ENCODE results near the gene RAB11FIP3.
"Not testable (repeated sequence)": the region's sequence is repeated elsewhere in the genome, so short reads cannot be mapped to it uniquely, and the experiment has no call there.

Gene RAB11FIP3, protein sequence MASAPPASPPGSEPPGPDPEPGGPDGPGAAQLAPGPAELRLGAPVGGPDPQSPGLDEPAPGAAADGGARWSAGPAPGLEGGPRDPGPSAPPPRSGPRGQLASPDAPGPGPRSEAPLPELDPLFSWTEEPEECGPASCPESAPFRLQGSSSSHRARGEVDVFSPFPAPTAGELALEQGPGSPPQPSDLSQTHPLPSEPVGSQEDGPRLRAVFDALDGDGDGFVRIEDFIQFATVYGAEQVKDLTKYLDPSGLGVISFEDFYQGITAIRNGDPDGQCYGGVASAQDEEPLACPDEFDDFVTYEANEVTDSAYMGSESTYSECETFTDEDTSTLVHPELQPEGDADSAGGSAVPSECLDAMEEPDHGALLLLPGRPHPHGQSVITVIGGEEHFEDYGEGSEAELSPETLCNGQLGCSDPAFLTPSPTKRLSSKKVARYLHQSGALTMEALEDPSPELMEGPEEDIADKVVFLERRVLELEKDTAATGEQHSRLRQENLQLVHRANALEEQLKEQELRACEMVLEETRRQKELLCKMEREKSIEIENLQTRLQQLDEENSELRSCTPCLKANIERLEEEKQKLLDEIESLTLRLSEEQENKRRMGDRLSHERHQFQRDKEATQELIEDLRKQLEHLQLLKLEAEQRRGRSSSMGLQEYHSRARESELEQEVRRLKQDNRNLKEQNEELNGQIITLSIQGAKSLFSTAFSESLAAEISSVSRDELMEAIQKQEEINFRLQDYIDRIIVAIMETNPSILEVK

DNA sequence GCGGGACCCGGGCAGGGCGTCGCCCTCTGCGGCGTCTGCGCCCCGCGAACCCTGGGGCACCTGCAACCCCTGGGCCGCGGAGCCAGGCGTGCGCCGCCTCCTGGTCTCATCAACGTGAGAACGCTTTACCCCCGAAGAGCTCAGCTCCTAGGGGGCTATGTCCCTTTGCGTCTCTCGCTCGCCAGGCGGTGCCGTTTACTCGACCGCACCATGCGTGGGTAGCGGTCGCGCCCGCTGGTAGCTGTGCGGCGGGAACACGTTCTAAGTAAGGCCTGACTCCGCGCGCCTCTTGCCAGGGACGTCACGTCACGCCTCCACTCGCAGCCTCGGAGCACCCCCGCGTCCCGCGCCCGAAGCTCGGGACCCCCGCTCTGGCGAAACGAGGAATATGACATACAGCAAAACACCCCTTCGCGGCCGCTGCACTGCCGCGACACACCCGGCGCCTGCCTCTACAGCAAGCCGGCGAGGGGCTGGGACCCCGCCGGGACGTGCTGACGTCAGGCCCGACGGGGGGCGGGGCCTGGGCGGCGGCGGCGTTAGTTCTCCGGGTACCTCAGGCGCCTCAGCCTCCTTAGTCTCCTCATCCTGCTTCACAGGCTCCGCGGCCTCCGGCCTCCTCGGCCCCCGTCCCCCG lies at the start of gene RAB11FIP3:
TSS of gene RAB11FIP3 (plus strand) at position 568 of the 637 bp plus-strand sequence. CDS start 358 bp downstream, outside the sequence.
- DNase-seq = peak; percentile 86 to 88

DNA sequence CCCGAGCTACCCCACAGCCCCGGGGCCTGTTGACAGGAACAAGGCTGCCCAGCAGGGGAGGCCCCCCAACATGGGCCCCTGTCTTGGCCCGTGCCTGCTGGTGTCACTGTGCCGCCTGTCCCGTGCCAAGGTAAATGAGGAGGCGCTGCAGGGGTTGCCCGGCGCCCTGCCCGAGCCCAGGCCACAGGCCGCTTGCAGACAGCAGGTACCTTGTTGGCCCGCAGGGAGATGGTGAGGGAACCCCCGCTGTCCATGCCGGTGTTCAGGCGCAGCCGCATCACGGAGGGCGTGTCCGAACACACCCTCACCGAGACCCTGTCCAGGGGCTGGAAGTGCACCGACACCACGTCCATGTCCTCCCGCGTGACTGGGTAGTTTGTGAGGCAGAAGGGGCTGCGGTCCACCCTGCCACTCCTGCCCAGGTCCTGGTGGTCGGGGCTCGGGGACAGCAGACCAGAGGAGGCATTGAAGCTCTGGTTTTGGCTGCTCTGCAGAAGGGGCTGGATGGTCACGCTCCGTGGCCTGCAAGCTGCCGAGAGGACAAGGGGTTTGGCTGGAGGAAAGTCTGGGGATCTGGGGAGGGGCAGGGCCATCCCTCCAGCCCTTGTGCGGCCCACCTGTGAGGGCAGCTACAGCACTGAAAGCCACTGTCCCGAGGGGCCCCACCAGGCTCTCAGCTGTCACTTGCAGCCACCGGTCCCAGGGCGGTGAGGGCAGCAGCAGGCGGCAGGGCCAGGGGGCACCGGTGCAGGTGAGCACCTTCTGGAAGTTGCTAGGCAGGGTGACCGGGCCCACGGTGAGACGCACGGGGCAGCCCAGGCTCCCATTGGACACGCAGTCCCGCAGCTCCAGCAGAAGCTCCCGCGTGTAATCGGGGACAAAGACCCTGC lies 49.3 kb upstream of the RAB11FIP3 start:
- DNase-seq = no peak

DNA sequence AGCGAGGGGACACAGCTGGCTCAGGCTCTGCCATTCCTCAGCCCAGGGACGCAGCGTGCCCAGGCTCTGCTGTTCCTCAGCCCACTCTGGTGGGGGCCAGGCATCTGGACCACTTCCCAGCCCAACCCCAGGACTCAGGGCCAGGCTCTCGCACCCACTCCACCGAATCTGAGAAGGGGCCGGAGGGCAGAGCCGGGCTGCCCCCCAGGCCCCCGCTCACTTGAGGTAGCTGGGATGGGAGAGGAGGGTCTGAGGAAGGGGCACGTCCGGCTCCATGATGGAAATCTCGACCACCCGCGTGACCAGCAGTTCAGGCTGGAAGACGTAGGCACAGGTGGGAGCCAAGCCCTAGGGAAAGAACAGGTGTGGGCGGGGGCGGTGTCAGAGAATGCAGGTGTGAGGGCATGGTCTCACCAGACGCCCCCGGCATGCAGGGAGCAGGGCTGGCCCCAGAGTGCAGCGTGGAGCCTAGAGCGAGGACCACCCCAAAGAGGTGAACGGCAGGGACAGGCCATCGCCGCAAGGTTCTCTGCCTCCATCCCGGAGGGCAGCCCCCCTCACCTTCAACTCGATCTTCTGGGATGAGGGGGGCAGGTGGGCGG lies 48.5 kb upstream of the RAB11FIP3 start:
- no peak for DNase-seq

DNA sequence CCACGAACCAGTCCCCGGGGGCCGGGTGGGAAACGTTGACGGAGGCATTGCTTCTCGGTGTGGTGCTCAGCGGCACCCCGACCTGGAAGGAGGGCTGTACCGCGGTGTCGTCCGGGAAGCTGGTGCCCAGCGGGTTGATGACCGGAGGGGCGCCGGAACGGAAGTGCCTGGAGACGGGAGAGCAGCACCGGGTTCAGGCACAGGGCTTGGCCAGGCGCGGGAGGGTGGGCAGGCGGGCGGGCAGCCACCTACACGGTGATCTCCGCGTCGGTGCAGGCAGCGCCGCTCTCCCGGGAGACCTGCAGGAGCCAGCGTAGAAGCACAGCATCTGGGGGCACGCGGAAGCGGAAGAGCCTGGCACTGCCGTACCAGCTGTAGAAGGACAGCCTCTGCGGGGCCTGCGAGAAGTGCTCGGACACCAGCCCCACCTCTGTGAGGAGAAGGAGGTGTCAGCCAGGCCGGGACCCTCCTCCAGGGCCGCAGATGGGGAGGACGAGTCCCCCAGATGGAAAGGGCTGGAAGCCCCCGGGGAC lies 48.0 kb upstream of the RAB11FIP3 start:
- no peak for DNase-seq

DNA sequence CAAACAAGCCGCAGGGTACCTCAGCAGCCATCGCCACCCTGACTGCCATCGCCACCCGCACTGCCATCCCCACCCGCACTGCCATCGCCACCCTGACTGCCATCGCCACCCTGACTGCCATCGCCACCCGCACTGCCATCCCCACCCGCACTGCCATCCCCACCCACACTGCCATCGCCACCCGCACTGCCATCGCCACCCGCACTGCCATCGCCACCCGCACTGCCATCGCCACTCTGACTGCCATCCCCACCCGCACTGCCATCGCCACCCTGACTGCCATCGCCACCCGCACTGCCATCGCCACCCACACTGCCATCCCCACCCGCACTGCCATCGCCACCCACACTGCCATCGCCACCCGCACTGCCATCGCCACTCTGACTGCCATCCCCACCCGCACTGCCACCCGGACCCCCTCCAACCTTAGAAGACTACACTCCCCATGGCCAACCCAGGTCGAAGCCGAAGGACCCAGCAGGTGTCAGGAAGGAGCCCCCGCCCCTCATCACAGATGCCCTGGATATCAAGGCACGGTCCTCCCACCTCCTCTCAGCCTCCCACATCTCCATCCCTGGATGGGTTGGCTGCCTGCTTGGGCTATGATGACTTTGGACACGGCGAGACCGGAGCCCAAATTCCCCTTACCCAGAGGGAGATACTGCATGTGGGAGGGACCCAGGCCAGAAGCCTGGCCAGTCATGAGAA lies 47.2 kb upstream of the RAB11FIP3 start:
- not testable (repeated sequence) for DNase-seq

DNA sequence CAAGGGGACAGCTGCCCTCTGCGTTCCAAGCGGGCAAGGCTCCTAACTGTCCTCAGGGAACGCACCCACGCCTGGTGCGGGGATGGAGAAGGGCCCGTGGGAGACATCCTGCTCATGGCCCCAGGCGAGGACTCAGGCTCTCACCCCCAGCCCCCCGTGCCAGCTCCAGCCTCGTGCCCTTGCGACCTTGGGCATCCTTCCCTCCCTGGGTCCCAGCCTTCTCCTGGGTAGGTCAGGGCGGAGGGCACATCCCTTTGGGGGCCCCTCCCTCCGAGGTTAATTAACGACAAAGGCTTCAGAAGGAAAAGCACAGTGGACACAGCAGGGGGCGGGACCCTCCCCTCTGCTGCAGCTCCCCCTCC lies 46.6 kb upstream of the RAB11FIP3 start:
- no peak for DNase-seq

DNA sequence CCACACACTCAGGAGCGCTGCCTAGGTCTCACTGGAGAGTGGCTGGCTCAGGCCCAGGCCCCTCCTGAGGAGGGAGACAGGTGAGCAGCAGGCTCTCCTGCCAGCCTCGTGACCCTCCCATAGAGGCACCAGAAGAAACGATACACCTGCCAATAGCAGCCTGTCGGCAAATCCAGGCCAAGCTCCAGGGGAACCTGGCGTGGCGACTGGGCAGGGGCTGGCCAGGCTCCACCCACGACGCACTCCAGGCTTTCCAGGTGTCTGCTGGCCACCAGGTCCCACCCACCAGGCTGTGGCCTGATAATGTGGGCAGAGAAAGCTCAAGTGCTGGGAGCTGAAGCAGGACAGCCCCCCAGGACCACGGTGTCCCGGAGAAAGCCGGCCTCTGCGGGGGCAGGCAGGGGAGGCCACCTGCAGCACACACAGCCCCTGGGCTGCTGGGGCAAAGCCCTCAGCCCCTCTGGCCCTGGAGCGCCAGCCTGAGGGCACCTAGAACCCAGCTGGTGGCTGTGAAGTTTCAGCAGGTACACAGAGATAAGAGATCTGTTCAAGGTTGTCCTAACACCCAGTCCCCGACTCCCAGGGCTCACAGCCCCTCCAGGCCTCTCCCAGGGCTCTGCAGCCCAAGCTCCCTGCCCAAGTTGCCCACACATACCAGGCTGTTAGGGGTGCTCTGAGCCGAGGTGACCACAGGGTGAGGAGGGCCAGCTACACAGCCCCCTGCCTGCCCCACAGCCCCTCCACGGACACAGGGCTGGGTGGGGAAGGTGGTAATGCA lies 46.1 kb upstream of the RAB11FIP3 start:
- no peak for DNase-seq

DNA sequence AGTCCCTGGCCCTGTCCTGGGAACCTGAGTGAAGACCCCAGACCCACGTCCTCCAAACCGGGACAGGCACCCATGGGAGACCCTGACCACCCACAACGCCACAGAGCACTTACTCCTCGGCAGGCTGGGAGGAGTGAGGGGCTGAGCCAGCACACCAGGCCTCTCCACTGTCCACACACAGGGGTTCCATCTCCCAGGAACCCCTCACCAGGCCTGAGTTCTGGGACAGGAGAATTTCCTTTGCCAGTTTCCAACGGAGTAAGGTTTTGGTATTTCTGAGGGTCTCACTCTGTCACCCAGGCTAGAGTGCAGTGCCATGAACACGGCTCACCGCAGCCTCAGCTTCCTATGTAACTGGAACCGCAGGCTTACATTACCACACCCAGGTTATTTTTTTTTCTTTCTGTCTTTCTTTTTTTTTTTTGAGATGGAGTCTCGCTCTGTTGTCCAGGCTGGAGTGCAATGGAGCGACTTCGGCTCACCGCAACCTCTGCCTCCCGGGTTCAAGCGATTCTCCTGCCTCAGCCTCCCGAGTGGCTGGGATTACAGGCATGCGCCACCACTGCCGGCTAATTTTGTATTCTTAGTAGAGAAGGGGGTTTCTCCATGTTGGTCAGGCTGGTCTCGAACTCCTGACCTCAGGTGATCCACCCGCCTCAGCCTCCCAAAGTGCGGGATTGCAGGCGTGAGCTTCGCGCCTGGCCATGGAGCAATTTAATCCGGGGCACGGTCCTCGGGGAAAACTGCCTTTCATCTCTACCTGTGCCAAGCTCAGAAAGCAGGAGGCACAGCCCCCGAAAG lies 45.3 kb upstream of the RAB11FIP3 start:
- no peak for DNase-seq

DNA sequence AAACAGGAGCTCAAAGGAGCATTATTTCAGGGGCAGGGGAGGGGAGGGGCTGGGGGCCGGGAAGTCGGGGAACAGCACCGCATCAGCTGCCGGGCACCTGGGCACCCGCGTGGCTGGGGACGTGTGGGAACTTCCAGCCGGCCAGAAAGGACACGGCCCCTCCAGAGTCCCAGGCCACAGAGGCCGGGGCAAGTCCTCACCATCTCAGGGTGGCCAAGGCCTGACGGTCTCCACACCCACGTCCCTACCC lies 44.8 kb upstream of the RAB11FIP3 start:
- DNase-seq = no peak

DNA sequence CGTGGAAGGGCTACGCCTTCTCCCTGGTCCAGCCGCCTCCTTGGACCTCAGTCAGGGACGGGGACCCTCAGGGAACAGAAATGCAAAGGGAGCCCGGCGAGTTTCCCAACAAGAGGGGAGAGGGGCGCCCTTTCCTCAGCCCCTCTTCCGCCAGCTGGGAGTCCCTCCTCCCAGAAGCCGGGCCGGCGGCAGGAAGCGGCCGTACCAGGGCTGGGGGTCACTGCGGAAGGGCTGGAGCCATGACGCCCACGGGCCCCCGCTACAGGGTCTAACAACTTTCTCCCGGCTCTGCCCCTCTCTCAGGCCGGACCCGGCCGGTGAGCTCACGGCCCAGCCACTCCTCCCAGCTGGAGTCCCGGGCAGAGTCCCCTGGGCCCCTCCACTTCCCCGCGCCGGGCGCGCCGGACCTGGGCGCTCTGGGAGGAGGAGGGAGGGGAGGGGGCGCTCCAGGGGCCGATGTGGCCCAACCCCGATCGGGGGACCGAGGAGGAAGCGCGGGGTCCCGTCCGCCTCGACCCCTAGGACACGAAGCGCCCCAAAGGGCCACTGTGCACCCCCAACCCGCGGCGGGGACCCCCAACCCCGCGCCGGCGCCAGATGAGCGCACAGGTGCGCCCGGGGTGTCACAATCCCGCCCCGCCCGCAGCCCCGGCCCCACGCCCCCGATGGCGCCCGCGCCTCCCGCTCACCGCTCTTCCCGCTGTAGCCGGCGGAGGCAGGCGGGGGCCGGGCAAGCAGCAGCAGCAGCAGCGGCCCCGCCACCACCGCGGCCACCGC lies 44.2 kb upstream of the RAB11FIP3 start:
- peak in 1 of 2 experiments; percentile 36 for DNase-seq

DNA sequence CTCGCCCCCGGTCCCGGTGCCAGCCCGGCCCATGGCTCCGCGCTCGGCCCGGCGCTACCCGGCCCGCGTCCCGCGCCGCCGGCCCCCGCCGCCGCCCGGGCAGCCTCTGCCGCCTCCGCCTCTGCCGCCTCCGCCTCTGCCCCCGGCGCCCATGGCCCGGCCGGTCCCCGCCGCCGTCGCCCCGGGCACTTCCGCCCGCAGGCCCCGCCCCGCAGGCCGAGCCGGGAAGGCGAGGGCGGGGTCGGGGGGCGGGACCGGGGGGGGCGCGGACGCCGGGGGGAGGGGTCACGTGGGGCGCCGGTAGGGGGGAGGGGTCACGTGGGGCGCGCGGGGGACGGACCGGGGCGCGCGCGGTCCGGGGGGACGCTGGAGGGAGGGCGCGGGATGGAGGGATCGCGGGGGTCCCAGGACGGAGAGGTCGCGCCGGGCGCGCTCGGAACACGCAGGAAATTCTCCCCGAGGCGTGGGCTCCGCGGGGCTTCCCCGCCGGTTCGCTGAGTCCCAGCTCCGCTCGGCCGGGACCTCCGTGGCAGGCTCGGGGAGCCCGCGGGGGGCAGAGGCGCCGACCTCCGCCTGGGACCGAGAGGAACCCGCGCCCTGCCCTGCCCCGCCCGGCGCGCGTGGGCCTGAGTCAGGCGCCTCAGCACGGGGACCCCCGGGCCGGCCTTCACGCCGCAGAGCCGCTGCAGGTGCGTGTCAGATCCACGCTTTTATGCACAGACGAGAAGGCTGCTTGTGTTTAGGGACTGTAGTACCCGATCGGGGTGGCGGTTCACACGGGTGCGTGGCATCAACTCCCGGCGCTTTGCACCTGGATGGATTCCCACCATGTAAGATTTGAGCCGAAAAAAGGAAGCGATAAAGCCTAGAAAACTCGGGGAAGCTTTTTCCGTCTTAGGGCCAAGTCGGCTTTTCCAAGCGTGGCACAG lies 43.4 kb upstream of the RAB11FIP3 start, which contains the start of gene PGAP6:
TSS of gene PGAP6 (minus strand) at position 190 of the 929 bp plus-strand sequence. CDS start at position 33, 157 bp downstream.
- DNase-seq = peak; percentile 60 to 63

DNA sequence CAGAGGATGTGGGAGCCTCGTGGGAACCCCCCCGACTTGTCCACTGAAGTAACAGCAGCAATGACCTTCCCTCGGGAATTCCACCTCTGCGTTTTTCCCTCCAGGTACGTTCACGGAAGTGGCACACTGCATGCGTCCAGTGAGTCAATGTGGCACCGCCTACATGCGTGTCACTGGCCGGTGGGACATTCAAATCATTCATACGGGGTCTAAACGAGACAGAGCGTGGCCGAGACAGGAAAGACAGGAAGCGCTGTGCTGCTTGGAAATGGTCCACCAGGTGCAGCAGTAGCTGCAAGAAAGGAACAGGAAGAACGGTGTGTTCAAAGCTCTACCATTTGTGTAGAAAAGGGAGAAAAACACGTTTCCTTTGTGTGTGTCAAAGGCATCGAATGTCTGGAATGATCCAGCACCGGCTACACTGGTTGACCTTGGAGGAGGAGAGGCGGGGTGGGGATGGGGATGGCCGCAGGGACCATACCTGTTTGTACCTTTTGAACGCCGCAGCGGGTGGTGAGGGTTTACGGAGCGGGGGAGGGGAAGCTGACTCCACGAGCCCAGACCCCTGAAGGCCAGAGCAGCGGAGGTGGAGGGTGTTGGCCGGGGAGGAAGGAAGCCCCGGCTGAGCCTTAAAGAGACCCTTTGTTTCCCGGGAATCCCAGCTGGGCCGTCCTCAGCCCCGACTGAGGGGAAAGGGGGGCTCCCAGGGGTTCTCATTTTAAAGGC lies 42.0 kb upstream of the RAB11FIP3 start:
- peak; percentile 56 to 68 for DNase-seq

DNA sequence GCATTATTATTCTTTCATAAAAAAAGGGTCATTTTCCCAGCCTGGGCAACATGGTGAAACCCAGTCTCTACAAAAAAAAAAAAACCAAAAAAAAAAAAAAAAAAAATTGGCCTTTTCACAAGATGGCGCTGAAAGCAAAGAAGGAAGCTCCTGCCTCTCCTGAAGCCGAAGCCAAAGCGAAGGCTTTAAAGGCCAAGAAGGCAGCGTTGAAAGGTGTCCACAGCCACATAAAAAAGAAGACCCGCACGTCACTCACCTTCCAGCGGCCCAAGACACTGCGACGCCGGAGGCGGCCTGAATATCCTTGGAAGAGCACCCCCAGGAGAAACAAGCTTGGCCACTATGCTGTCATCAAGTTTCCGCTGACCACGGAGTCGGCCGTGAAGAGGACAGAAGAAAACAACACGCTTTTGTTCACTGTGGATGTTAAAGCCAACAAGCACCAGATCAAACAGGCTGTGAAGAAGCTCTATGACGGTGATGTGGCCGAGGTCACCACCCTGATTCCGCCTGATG lies 38.8 kb upstream of the RAB11FIP3 start:
- DNase-seq = no peak

DNA sequence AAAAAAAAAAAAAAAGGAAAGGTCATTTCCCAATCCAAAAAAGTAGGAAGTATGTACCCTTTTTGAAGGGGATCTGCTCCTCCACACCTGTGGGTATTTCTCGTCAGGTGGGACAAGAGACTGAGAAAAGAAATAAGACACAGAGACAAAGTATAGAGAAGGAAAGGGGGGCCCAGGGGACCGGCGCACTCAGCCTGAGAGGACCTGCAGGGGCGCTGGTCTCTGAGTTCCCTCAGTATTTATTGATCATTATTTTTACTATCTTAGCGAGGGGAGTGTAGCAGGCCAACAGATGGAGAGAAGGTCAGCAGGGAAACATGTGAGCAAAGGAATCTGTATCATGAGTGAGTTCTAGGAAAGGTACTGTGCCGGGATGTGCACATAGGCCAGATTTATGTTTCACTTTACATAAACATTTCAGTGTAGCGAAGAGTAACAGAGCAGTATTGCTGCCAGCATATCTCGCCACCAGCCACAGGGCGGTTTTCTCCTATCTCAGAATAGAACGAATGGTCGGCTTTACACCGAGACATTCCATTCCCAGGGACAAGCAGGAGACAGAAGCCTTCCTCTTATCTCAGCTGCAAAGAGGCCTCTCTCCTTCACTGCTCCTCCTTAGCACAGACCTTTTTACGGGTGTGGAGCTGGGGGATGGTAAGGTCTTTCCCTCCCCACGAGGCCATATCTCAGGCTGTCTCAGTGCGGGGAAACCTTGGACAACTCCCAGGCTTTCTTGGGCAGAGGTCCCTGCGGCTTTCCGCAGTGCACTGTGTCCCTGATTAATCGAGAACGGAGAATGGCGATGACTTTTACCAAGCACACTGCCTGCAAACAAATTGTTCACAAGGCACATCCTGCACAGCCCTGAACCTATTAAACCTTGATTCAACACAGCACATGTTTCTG lies 37.4 kb upstream of the RAB11FIP3 start:
- not testable (repeated sequence) for DNase-seq

DNA sequence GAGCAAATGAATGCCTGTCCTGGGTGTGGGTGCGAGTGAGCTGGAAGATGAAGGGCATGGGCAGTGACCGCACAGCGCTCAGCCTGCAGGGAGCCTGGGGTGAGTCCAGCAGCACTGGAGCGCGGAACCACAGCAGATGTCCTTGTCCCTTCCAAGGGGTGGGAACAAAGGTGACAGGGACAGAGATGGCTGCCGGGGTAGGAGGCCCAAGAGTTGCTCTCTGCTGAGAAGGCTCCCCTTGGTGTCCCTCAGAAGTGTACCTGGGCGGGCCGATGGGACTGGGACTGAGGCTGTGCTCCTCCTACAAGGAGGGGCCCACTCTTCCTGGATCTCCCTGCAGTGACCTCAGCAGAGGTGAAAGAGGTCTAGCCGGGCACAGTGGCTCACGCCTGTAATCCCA lies 36.1 kb upstream of the RAB11FIP3 start:
- DNase-seq = no peak
